HCT116 (cell line): ENCODE data around the gene FAM222B. TPM values are rescaled to one million over a fixed set of nuclear protein-coding genes. Genes with fewer than 3 reads are reported as not detected.

Experiments used
- ATAC-seq: fragments of 200-7000 bp; cut with Tn5 transposase; 2 replicates; pipeline ENCODE4 v1.9.1; 2020; ENCODE audit warnings: mild to moderate bottlenecking, moderate library complexity
- BruUV-seq: library from RNA; stranded (reverse); fragments of 400-500 nt; replicated peaks from 2 replicates; lab custom pipeline; 2021; lab: Mats Ljungman, UMichigan
- CTCF ChIA-PET: fragments of 300-600 bp; sonication (Branson Sonifier 250); formaldehyde crosslinking; loops from one replicate; lab custom pipeline; 2021; ENCODE audit warnings: antibody characterized with exemption; lab: Charles Lee
- POLR2A ChIA-PET: fragments of 300-600, 350-600 bp; sonication (Branson Sonifier 250); formaldehyde crosslinking; loops from one replicate; lab custom pipeline; 2021; ENCODE audit warnings: antibody characterized with exemption; lab: Charles Lee
- RAD21 ChIA-PET, 2 experiments: fragments of 300-600 bp; sonication (Branson Sonifier 250); formaldehyde crosslinking; loops; one replicate each; lab custom pipeline; 2023; ENCODE audit warnings: low total read pairs in 2 of 2; ENCODE audit not compliant: uncharacterized antibody in 2 of 2, unreplicated experiment in 2 of 2, low non-redundant PET in 1 of 2; lab: Charles Lee
- DNase-seq: peaks from one replicate; pipeline ENCODE4 v3.0.0-alpha.2; 2010; ENCODE audit warnings: low read depth, low spot score
- H2AFZ ChIP-seq: fragments of 200-600 bp; shearing (Covaris generic), sonication (generic); 2 replicates; pipeline ENCODE4 v1.6.1; 2017; ENCODE audit warnings: low read depth, mixed run types, mixed read lengths, antibody characterized with exemption, low read length; ENCODE audit not compliant: poor library complexity, severe bottlenecking
- H3K27ac ChIP-seq: 2 replicates; pipeline ENCODE4 v1.5.1; 2012; ENCODE audit warnings: low read depth, low read length
- H3K27me3 ChIP-seq: fragments of 200-600 bp; sonication (generic); 2 replicates; pipeline ENCODE4 v1.6.1; 2016; ENCODE audit warnings: mixed run types, low read length, mixed read lengths; ENCODE audit not compliant: insufficient read depth
- H3K36me3 ChIP-seq, 2 experiments: fragments of 200-500 bp in 1 of 2; fragments of 200-600 bp in 1 of 2; sonication (Bioruptor generic) in 1 of 2; sonication (generic) in 1 of 2; 2 replicates each; pipeline versions ENCODE4 v1.5.1 to v1.6.1; 2014 to 2016; ENCODE audit warnings: low read length in 2 of 2, inconsistent platforms in 1 of 2, mixed read lengths in 1 of 2, mixed run types in 1 of 2; ENCODE audit not compliant: insufficient read depth in 2 of 2, control insufficient read depth in 1 of 2
- H3K4me1 ChIP-seq, 2 experiments: fragments of 200-600 bp in 1 of 2; sonication (generic) in 1 of 2; 2 replicates each; pipeline versions ENCODE4 v1.5.1 to v1.6.1; 2012 to 2017; ENCODE audit warnings: low read length in 2 of 2, inconsistent platforms in 1 of 2, mild to moderate bottlenecking in 1 of 2, mixed read lengths in 1 of 2, mixed run types in 1 of 2, moderate library complexity in 1 of 2; ENCODE audit not compliant: insufficient read depth in 2 of 2, control insufficient read depth in 1 of 2
- H3K4me2 ChIP-seq: fragments of 200-600 bp; sonication (generic); 2 replicates; pipeline ENCODE4 v1.6.1; 2017; ENCODE audit warnings: mixed run types, low read length, mixed read lengths
- H3K4me3 ChIP-seq, 2 experiments: fragments of 200-600 bp in 1 of 2; sonication (generic) in 1 of 2; replicated peaks in 1 of 2; 2 replicates each; pipeline ENCODE4 v1.5.1; 2011 to 2016; ENCODE audit warnings: low read length in 2 of 2, control low read depth in 1 of 2, low read depth in 1 of 2, mild to moderate bottlenecking in 1 of 2, mixed read lengths in 1 of 2, mixed run types in 1 of 2
- H3K79me2 ChIP-seq: fragments of 200-600 bp; sonication (generic); 2 replicates; pipeline ENCODE4 v1.6.1; 2017; ENCODE audit warnings: mild to moderate bottlenecking, mixed run types, low read length, moderate library complexity, mixed read lengths; ENCODE audit not compliant: insufficient read depth
- H3K9ac ChIP-seq: fragments of 200-600 bp; sonication (generic); 2 replicates; pipeline ENCODE4 v1.6.1; 2016; ENCODE audit warnings: low read length, mixed read lengths
- H3K9me2 ChIP-seq: fragments of 200-600 bp; sonication (generic), shearing (Covaris generic); 2 replicates; pipeline ENCODE4 v1.6.1; 2017; ENCODE audit warnings: mixed run types, mild to moderate bottlenecking, moderate library complexity; ENCODE audit not compliant: insufficient read depth
- H3K9me3 ChIP-seq, 2 experiments: fragments of 200-500 bp in 1 of 2; fragments of 200-600 bp in 1 of 2; sonication (Bioruptor generic) in 1 of 2; sonication (generic) in 1 of 2; 2 replicates each; pipeline ENCODE4 v1.6.1; 2014 to 2017; ENCODE audit warnings: low read length in 2 of 2, mixed read lengths in 2 of 2, inconsistent platforms in 1 of 2, low read depth in 1 of 2, mild to moderate bottlenecking in 1 of 2, mixed run types in 1 of 2, moderate library complexity in 1 of 2; ENCODE audit not compliant: control insufficient read depth in 1 of 2, insufficient read depth in 1 of 2
- H4K20me1 ChIP-seq: fragments of 200-600 bp; sonication (generic), shearing (Covaris generic); 2 replicates; pipeline ENCODE4 v1.6.1; 2017; ENCODE audit warnings: mixed run types, mild to moderate bottlenecking, moderate library complexity; ENCODE audit not compliant: insufficient read depth
- EGR1 ChIP-seq: IDR thresholded peaks from 2 replicates; pipeline ENCODE4 v1.6.1; 2012; ENCODE audit warnings: low read depth
- EZH2 ChIP-seq: fragments of 200-600 bp; sonication (generic); IDR thresholded peaks from 2 replicates; pipeline ENCODE4 v1.6.1; 2017; ENCODE audit warnings: antibody characterized with exemption, mixed run types
- POLR2AphosphoS5 ChIP-seq: IDR thresholded peaks from 2 replicates; pipeline ENCODE4 v1.6.1; 2011; ENCODE audit warnings: mild to moderate bottlenecking, low read depth, low read length, moderate library complexity
- RAD21 ChIP-seq: IDR thresholded peaks from 2 replicates; pipeline ENCODE4 v1.6.1; 2012; ENCODE audit warnings: low read depth, mild to moderate bottlenecking
- SP1 ChIP-seq: IDR thresholded peaks from 2 replicates; pipeline ENCODE4 v1.6.1; 2012; ENCODE audit warnings: low read depth
- SRF ChIP-seq: IDR thresholded peaks from 2 replicates; pipeline ENCODE4 v1.6.1; 2012; ENCODE audit warnings: low read depth
- TCF7L2 ChIP-seq: IDR thresholded peaks from 2 replicates; pipeline ENCODE4 v1.7.0; 2011; ENCODE audit warnings: borderline replicate concordance, inconsistent platforms; ENCODE audit not compliant: insufficient read depth, insufficient read length; ENCODE audit errors: extremely low read depth
- YY1 ChIP-seq: IDR thresholded peaks from 2 replicates; pipeline ENCODE4 v1.6.1; 2011; ENCODE audit warnings: low read length, low read depth, moderate library complexity, mild to moderate bottlenecking; ENCODE audit not compliant: insufficient replicate concordance; ENCODE audit errors: extremely low read depth
- ZFX ChIP-seq: fragments of 450-650 bp; IDR thresholded peaks from 2 replicates; pipeline ENCODE4 v1.6.1; 2017
- ZNF274 ChIP-seq: fragments of 200-500 bp; sonication (Bioruptor generic); IDR thresholded peaks from 2 replicates; pipeline ENCODE4 v1.6.1; 2014; ENCODE audit warnings: mild to moderate bottlenecking, low read depth, low read length, inconsistent platforms
- intact Hi-C: fragments of 100-400 bp; cut with micrococcal nuclease; formaldehyde crosslinking; loops from 2 replicates; pipeline ENCODE4 v1.10.0; 2022
- total RNA-seq: library from RNA; stranded (reverse); gene quantifications from one replicate; pipeline ENCODE4 v1.2.1, GENCODE V29; 2021; ENCODE audit not compliant: unreplicated experiment
- TF ChIP-seq, protein P1 (sequence below): IDR thresholded peaks from 2 replicates; pipeline ENCODE4 v1.6.1; 2012
- TF ChIP-seq, protein P2 (sequence below), 3 experiments: fragments of 200-600 bp in 1 of 3; sonication (generic) in 1 of 3; IDR thresholded peaks in 2 of 3; conservative IDR thresholded peaks in 1 of 3; 2 replicates each; pipeline ENCODE4 v1.5.1; 2012 to 2017; ENCODE audit warnings: low read depth in 2 of 3, low read length in 2 of 3, antibody characterized with exemption in 1 of 3, borderline replicate concordance in 1 of 3, control low read depth in 1 of 3, mild to moderate bottlenecking in 1 of 3, mixed read lengths in 1 of 3, mixed run types in 1 of 3, moderate library complexity in 1 of 3; ENCODE audit not compliant: insufficient read depth in 1 of 3
- TF ChIP-seq, protein P3 (sequence below): IDR thresholded peaks from 2 replicates; pipeline ENCODE4 v1.6.1; 2012; ENCODE audit warnings: low read depth

The FAM222B gene
- total RNA-seq, 1 experiment from 2014 or later: 22.7 TPM

DNA sequence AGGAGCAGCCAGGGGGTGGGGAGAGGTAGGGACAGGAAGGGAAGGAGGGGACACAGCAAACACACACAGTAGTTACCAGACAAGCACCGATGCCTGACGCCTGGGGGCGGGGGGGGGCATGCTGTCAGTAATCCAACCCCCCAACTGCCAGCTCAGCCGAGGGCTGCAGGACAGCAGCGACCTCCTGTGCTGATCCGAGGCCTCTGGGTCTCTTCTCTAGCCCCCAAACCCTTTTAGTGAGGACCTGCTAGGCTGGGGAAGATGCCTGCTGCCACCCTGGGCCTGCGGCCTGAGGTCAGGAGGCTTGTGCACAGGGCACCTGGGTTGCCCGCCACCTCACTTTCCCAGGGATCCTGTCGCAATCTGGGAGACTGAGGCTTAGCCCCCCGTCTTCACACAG, 43.4 kb upstream of the FAM222B start:
- BruUV-seq: no TSS peak
- Histone ChIP-seq H3K9me2 (no peaks in the 10 kb centered on the region), H3K27me3 (no peaks in the 10 kb centered on the region), H3K4me1 (no peaks in the 10 kb centered on the region), H3K9ac (no peak overlapping the region), H3K4me3 (no peak overlapping the region), H4K20me1 (no peaks in the 10 kb centered on the region), H3K36me3 (peaks cover 0 to 4% of the 10 kb centered on the region in 2 experiments; a peak in 2 of 4 replicates), H3K4me2 (no peak overlapping the region), H3K79me2 (no peaks in the 10 kb centered on the region), H3K9me3 (no peaks in the 10 kb centered on the region), H2AFZ (no peak overlapping the region), H3K27ac (no peak overlapping the region)
- TF ChIP-seq, protein P1, sequence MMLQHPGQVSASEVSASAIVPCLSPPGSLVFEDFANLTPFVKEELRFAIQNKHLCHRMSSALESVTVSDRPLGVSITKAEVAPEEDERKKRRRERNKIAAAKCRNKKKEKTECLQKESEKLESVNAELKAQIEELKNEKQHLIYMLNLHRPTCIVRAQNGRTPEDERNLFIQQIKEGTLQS: no peak
- TF ChIP-seq, protein P2, sequence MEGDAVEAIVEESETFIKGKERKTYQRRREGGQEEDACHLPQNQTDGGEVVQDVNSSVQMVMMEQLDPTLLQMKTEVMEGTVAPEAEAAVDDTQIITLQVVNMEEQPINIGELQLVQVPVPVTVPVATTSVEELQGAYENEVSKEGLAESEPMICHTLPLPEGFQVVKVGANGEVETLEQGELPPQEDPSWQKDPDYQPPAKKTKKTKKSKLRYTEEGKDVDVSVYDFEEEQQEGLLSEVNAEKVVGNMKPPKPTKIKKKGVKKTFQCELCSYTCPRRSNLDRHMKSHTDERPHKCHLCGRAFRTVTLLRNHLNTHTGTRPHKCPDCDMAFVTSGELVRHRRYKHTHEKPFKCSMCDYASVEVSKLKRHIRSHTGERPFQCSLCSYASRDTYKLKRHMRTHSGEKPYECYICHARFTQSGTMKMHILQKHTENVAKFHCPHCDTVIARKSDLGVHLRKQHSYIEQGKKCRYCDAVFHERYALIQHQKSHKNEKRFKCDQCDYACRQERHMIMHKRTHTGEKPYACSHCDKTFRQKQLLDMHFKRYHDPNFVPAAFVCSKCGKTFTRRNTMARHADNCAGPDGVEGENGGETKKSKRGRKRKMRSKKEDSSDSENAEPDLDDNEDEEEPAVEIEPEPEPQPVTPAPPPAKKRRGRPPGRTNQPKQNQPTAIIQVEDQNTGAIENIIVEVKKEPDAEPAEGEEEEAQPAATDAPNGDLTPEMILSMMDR (IDR thresholded peaks at IDR 0.05 in 2 of 3, conservative IDR thresholded peaks at IDR 0.05 in 1 of 3; ENCODE audit: borderline replicate concordance in 1 of 3, insufficient read depth in 1 of 3, low read depth in 2 of 3, low read length in 2 of 3): no peak
- TF ChIP-seq SP1 (no peak), TCF7L2 (no peak), EGR1 (no peak), YY1 (no peak), EZH2 (no peak), POLR2AphosphoS5 (no peak), ZNF274 (no peak), SRF (no peak), RAD21 (no peak), ZFX (no peak)
- TF ChIP-seq, protein P3, sequence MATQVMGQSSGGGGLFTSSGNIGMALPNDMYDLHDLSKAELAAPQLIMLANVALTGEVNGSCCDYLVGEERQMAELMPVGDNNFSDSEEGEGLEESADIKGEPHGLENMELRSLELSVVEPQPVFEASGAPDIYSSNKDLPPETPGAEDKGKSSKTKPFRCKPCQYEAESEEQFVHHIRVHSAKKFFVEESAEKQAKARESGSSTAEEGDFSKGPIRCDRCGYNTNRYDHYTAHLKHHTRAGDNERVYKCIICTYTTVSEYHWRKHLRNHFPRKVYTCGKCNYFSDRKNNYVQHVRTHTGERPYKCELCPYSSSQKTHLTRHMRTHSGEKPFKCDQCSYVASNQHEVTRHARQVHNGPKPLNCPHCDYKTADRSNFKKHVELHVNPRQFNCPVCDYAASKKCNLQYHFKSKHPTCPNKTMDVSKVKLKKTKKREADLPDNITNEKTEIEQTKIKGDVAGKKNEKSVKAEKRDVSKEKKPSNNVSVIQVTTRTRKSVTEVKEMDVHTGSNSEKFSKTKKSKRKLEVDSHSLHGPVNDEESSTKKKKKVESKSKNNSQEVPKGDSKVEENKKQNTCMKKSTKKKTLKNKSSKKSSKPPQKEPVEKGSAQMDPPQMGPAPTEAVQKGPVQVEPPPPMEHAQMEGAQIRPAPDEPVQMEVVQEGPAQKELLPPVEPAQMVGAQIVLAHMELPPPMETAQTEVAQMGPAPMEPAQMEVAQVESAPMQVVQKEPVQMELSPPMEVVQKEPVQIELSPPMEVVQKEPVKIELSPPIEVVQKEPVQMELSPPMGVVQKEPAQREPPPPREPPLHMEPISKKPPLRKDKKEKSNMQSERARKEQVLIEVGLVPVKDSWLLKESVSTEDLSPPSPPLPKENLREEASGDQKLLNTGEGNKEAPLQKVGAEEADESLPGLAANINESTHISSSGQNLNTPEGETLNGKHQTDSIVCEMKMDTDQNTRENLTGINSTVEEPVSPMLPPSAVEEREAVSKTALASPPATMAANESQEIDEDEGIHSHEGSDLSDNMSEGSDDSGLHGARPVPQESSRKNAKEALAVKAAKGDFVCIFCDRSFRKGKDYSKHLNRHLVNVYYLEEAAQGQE: no peak
- intact Hi-C loops: no loop called here
- ChIA-PET POLR2A (no interaction called here), RAD21 (no interaction called here), CTCF (no interaction called here)
- DNase-seq (no peak), ATAC-seq (no peak)
